Fibroblast of skin of left quadriceps (primary cell): ENCODE results near the gene RAMACL.
A peak's percentile ranks its signal among the peaks of the same experiment; 100 is the strongest.

Source experiments
- DNase-seq, 2 experiments: peaks; one replicate each; pipeline ENCODE4 v3.0.0-alpha.2; 2013; ENCODE audit warnings: low read depth in 2 of 2

The RAMACL gene

GRCh38 chr6:166578536-166579236, 7.8 kb downstream of the RAMACL start:
- no peak for DNase-seq

GRCh38 chr6:166575205-166575604, 11.3 kb downstream of the RAMACL start:
- no peak for DNase-seq

GRCh38 chr6:166573511-166574216, 12.8 kb downstream of the RAMACL start:
- DNase-seq: no peak

GRCh38 chr6:166572370-166573261, 13.9 kb downstream of the RAMACL start:
- no peak for DNase-seq

- no peak for DNase-seq
Observed at GRCh38 chr6:166570929-166571713, 15.4 kb downstream of the RAMACL start.

- DNase-seq: no peak
Observed at GRCh38 chr6:166569206-166569605, 17.3 kb downstream of the RAMACL start.

- no peak for DNase-seq
Observed at GRCh38 chr6:166567813-166568212, 18.7 kb downstream of the RAMACL start.

- DNase-seq: peak; percentile 86
Observed at GRCh38 chr6:166567107-166567506, 19.4 kb downstream of the RAMACL start.

GRCh38 chr6:166566026-166567011, 20.2 kb downstream of the RAMACL start:
- DNase-seq: no peak

- DNase-seq: peak in 1 of 2 experiments; percentile 31
Observed at GRCh38 chr6:166565084-166565967, 21.2 kb downstream of the RAMACL start.

- no peak for DNase-seq
Observed at GRCh38 chr6:166563805-166564204, 22.7 kb downstream of the RAMACL start.

GRCh38 chr6:166563200-166563599, 23.3 kb downstream of the RAMACL start:
- no peak for DNase-seq

- DNase-seq: no peak
Observed at GRCh38 chr6:166562726-166563125, 23.8 kb downstream of the RAMACL start.

GRCh38 chr6:166561771-166562359, 24.6 kb downstream of the RAMACL start:
- DNase-seq: peak; percentile 48 to 51

- no peak for DNase-seq
Observed at GRCh38 chr6:166560222-166560621, 26.3 kb downstream of the RAMACL start.

GRCh38 chr6:166559662-166560061, 26.8 kb downstream of the RAMACL start:
- DNase-seq: no peak

GRCh38 chr6:166559211-166559610, 27.3 kb downstream of the RAMACL start:
- peak; percentile 36 to 49 for DNase-seq

GRCh38 chr6:166558156-166559005, 28.1 kb downstream of the RAMACL start:
- DNase-seq: no peak
